Forelimb muscle (tissue), 1 donor: ENCODE data around the gene CDC42SE2. TPM values are rescaled to one million over a fixed set of nuclear protein-coding genes. Genes with fewer than 3 reads are reported as not detected.
A peak's percentile ranks its signal among the peaks of the same experiment; 100 is the strongest.
"Not testable (repeated sequence)": the region's sequence is repeated elsewhere in the genome, so short reads cannot be mapped to it uniquely, and the experiment has no call there.

Source experiments
- DNase-seq: peaks from one replicate; pipeline ENCODE4 v3.0.0-alpha.2; 2013; ENCODE audit warnings: low read depth
- polyA plus RNA-seq: library from polyadenylated mRNA; unstranded; fragments of 120-200 nt; gene quantifications from one replicate; pipeline ENCODE4 v1.2.1, GENCODE V29; 2013; ENCODE audit not compliant: insufficient read length

The CDC42SE2 gene
- polyA plus RNA-seq, 1 donor, result 22.5 TPM

DNA sequence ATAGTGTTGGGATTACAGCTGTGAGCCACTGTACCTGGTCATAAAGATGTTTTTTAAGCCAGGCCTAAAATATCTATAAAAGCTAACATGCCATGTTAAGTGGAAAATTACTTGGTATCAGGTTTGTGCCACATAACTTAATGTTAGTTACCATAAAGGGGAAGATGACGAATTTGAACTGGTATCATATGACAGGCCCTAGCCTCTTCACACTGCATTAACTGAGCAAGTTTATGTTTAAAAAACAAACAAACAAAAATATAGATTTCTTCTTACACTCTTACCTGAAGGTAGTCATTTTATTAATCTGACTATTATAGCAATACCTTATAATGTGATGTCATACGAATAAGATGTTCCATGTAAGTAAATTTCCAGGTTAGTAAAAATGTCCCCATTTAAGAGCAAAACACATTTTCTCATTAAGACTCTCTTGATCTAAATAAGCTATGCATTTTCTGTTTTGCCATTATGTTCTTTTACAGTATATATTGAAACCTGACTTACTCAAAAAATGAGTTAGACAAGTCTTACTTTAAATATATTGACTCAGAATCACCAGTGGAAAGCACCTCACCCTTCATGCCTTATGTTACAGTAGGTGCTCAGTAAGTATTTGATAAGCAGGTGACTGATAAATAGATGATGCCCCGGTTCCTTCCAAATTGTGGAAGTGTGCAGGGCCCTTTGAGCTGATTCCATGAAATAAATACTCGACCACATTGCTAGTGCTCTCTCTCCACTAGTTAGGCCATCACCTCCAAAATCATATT lies 125.4 kb downstream of the CDC42SE2 start:
- no peak for DNase-seq

DNA sequence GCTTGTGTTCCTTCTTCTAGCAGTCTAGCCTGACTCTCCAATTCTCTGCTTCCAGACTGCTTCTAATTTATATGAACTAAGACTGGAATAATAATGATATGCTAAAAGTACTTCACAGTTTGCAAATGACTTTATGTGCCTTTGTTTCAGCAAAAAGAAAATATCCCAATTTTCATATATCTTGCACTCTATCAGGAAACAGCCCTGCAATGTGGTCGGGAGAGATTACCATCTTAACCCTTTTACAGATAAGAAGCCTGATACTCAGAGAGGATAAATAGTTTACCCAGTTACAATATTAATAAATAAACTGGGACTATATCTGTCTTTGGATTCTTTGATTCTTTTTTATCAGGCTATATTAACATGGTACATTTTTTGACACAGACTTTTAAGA lies 126.0 kb downstream of the CDC42SE2 start:
- no peak for DNase-seq

DNA sequence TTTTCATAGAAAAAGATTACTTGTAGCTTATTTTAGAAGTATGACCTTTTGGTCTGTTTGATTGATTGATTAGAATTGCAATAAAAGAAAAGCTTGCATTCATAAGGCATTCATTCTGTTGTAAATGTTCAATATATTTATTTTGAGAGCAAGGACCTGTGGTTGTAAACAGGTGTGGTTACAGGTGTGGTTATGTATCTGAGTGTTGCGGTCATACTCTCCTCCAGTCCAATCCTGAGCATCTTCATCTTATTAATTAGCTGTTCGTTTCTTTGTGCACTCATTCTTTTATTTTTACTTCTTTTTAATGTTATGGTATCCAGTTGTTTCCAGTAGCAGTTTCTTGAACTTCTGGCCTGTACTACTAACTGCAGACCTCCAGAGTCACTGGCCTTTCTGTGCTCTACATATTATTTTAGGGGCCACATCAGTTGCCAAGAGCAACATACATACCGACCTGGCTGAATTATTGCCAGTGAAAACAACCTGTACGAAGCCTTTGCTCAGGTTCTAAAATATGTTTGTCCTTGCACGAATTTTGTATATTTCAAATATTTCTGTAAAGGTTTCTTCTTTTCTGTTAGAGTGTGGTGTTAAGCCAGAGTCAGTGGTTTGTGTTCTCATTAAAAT lies 128.7 kb downstream of the CDC42SE2 start:
- no peak for DNase-seq

DNA sequence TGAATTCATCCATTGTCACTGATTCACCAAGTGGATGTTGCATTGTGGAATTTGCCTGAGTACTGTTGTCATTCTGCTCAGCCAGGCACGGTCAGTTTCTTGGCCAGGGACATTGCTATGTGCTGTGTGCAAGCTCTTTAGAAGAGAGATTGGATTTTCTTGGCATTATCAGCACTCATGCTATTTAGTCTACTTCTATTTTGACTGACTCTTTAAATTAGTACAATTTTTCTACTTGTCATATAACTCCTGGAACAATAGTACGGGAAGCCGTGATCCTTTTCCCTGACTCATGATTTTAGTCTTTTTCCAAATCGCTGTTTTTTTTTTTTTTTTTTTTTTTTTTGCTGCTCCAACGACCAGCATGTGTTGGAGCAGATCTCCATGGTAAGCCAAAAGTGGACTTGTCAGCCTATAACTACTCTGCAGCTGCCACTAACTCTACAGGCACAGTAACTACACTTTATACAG lies 129.7 kb downstream of the CDC42SE2 start:
- DNase-seq, result no peak

DNA sequence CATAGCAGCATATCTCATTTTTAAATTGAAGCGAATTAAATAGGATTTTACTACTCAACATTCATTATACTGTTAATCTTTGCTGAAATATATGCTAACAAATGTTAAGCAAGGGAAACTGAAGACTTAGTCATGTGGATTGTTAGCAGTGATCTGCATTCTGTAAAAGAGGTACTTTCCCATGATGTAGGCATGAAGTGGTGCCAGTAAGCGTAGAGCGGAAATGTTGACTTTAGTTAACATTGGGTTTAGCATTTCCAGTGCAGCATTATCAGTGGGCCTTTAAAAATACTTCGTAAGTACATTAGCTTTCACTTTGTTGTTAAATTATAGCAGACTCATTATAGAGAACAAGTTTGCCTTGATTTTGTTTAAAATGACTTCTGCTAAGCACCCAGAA lies 130.3 kb downstream of the CDC42SE2 start:
- no peak for DNase-seq

DNA sequence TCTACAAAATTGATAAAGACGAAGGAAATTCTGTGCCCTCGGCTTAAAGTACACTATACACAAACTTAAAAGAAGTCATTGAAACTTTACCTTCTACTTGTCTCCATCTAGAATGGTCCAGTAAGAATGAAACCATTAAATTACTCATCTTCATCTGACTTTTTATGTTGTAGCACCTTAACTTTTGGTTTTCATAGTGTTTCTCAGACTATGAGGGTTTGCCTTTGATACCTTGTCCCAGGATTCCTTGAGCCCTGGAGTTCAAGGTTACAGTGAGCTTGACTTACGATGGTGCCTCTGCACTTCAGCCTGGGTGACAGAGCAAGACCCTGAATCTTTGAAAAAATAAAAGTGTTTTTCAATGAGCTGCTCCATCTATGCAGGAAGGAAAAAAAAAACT lies 132.2 kb downstream of the CDC42SE2 start:
- no peak for DNase-seq

DNA sequence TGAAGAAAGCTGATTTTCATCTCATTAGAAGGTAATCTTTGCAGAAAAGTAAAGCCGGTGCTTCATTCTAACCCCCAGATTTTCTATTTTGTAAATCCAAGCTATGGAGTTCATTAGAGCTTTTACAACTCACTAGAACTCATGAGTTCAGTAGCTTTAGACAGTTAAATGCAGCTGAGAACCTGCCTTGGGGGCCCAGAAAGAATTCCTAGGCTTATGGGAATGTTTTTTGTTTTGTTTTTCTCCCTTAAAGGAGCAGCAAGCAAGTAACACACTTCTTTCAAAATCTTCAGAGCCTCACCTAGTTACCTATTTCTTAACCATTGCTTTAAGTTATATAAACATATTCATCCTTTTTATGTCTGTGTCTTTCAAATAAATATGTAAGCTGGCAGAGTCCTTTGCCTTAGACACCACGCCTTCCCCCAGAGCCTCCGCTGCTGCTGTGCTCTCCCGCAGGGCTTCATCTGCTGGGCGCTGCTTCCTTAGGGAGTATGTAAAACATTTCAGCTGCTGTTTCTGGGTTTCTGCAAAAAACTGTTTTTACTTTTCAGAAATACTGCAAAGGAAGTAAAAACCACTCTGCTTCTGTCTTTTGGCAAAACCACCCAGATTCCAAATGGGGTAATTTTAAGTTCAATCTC lies 132.9 kb downstream of the CDC42SE2 start:
- DNase-seq, result no peak

DNA sequence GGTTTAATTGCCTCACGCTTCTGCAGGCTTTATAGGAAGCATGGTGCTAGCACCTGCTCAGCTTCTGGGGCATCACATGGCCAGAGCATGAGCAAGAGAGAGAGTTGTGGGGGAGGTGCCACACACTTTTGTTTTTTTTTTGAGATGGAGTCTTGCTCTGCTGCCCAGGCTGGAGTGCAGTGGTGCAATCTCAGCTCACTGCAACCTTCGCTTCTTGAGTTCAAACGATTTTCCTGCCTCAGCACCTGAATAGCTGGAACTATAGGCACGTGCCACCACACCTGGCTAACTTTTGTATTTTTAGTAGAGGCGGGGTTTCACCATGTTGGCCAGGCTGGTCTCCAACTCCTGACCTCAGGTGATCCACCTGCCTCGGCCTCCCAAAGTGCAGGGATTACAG lies 135.2 kb downstream of the CDC42SE2 start:
- DNase-seq, result not testable (repeated sequence)

DNA sequence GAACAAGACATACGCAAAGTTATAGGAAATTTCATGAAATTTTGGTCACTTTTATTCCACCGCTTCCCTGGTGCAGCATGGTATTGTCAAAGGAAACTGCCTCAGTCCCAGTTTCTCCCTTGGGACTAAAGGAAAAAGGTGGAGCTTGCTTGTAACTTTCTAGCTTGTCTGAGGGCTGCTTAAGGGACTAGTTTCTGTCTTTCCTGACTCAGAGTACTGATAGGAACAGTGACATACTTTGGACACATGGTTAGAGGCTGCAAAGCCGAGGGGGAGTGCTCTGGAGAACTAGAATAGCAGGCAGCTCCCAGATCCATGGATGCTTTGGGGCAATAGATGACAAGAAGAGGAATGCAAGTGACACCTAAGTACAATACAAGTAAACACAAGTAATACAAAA lies 136.7 kb downstream of the CDC42SE2 start:
- no peak for DNase-seq

DNA sequence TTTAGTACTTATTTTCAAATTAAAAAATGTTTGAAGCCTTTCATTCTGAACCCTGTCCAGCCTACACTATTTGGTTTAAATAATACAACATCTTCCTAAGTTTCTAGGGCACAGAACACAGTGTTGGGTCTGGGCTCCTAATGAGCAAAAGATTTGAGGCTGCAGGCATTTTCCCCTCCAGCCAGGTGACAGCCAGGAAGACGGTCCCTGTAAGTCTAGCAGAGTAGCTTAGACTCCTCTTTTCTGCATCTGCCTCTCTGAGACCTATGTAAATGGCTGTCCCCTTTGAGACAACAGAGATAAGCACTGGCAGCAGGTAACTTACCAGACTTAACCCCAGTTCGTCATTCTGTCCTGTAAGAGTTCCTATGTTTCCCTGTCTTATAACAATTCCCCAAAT lies 141.8 kb downstream of the CDC42SE2 start:
- no peak for DNase-seq

DNA sequence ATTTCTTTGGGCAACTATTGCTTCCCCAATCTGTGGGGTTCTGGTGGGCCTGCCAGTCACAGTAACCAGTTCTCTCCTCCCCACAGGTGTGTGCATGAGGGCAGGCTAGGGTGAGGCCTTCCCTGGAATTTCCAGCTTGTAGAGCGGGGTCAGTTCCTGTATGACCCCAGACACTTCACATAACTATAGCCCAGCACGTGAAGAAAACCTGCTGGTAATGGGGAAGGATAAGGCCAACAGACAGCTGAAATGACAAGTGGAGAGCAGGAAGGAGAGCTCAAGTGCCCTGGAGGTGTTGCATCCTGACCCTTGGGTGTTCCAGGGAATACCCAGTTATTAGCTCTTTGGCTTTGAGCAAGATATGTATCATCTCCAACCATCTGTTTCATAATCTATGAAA lies 142.2 kb downstream of the CDC42SE2 start:
- no peak for DNase-seq

DNA sequence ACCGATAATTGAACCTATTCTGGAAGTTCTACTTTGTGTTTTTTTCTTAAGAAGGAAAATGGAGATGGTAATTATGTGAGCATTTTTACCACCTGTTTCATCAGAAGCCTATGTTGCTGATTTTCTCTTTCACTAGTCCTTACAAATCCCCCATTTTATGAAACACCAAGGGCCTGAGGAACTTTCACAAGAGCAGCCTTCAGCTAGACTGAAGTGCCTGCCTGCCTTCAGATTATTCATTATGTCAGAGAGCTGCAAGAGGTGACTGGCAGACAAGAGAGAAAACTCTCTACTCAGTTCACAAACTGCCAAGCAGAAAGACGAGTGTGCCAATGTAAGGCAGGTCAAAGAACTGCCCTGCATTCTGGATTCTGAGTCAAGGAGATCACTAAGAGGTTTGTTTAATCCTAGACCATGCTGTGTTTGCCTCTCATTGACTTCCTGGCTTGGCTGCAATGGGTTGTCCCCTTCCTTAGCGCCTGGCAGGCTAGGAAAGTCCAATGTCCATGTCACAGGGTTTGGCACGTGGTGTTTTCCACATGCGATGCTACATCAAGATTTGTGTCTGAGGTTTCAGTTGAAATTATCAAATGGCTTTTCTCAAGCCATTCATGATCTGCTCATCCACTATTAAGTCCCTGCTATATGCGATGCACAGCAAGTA lies 143.3 kb downstream of the CDC42SE2 start:
- no peak for DNase-seq

DNA sequence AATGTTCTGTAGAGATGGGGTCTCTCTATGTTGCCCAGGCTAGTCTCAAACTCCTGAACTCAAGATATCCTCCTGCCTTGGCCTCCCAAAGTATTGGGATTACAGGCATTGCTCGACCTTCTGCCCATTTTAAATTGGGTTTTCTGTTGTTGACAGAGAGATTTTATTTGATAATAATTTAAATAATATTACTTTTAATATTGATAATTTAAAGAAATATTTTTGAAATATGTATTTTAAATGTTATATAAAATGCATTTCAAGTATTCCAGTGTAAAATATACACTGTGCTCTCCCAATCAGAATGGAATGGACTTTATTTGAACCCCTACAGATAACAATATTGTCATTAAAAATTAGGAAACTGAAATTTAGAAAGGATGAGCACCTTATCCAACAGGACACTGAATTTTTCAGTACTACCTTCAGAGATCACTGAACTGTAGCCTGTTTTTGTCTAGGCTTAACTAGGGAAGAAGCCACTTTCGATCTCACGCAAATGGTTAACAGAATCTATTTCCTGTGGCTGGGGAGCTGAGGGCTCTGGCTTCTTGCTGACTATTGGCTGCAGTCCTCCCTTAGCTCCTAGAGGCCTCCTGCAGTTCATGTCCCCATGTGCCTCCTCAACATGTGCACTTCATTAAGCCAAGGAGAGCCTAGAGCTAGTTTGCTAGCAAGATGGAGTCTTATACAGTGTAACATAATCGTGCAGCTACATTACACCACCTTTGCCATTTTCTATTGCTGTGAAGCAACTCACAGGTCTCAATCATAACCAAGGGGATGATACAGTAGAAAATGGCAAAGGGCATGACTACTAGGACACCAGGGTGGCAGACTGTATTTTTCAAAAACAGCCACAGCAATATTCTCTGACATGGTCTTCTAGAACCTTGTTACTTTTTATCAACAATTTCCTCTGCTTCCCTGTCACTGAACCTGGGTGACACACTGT lies 150.0 kb downstream of the CDC42SE2 start:
- no peak for DNase-seq

DNA sequence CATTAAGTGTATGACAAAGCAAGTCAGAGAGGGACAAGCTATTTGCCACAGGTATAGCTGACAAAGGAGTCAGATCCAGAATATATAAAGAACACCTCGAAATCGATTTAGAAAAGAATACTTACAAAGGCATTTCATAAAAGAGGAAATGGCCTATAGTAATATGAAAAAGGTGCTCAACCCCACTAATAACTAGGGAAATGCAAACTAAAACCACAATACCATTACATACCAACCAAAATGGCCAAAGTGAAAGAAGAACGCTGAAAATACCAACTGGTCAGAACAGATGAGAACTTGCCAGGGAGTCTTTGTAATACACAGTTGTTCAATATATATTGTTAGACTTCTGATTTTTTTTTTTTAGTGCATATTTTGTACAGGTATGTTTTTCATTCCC lies 152.9 kb downstream of the CDC42SE2 start:
- DNase-seq, result no peak

DNA sequence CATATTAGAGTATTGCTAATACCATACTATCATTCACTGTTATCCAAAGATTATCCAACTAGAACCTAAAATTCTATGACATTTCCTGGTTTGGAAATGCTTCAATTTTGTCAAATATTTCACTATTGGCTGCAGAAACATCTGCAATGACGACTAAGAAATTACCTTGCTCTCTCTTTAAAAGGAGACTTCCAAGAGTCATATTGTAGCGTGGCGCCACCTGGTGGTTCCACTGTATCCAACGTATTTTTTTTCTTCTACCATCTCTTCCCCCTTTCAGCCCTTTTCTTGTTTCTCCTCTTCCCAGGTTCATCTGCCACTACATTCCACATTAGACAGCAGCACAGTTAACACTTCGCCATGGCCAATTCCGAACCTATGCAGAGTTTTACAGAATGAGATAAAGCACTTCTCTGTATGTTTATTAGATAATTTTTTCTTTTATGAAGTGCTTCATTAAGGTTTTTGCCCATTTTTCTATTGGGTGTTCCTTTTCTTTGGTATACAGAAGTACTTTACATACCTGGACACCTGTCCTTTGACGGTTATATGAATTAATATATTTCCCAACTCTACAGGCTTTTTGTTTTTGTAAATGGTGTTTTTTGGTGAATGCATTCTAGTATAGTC lies 153.5 kb downstream of the CDC42SE2 start:
- DNase-seq, result peak; percentile 47

DNA sequence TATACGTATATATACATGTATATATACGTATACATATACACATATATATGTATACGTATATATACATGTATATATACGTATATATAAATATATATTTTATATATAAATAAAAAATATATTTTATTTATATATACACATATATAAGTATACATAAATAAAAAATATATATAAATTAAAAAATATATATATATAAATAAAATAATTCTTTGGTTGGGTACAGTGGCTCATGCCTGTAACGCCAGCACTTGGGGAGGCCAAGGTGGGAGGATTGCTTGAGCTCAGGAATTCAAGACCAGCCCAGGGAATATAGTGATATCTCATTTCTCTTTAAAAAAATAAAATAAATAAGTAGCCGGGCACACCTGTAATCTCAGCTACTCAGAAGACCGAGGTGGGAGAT lies 155.0 kb downstream of the CDC42SE2 start:
- no peak for DNase-seq

DNA sequence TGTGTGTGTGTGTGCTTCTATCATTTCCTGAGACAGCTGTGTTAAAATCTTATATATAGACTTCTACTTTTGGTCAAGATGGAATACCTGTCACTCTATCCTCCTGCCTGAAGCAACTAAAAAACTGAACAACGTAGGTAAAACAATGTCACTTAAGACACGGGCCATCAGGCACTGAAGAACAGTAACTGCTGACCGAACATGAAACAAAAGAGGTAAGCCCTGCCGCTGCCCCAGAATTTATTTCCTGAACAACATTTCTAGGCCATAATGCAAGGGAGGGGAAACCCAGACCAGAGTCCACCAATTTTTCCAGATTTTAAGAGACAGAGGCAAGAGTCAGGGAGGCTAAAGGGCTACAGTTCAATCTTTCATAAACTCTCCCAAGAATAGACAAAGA lies 156.0 kb downstream of the CDC42SE2 start:
- DNase-seq, result no peak

DNA sequence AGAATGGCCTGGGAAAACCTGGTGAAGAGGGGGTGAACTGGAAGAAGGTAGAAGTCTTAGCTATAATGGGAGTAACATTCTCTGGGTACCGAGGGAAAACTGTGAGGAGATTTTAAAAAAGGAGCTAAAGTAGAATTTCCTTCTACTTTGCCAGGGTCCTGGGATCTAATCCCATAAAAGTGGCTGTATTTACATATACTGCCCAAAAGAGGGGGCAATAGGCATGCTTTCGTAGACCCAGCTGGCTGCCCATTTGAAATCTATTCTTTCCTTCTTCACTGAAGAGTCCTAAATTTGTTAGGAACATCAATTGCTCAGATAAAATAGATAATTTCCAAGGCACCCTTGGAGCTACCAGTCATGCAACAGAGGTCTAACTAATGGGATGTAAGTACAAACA lies 159.2 kb downstream of the CDC42SE2 start:
- DNase-seq, result no peak

DNA sequence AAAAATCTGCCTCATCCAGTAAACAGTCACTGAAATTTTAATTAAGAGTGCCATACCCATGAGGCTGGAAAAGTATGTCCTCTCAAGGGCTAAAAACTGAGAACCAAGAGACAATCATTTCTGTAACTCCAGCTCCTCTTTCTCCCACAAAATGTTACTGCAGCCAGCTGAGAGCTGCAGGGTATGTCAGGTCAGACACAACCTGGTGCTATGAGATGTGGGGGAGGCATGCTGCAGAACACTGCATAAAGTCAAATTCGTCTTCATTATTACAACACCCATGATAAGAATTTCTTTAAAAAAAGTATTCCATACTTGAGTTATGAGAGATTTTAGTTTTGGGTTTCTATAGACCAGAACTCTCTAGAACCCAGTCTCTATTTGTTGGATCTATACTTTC lies 162.2 kb downstream of the CDC42SE2 start:
- DNase-seq, result no peak

DNA sequence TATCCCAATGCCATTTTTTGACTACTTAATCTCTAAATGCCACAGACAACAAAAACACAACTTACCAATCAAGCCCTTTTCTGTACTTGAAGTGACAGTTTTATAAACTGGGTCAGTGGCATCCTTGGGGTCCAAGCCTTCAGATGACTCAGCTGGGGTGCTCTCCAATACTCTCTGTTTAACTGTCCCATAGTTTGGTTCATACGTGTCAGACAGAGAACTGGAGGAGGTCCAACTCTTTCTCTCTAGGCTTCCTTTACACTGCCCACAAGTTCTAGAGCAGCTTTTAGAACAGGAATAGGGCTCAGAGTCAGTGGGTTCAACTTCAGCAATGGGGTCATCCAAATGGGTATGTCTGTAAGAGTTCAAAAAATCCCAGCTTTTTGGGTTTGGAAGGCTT lies 166.9 kb downstream of the CDC42SE2 start:
- DNase-seq, result no peak

DNA sequence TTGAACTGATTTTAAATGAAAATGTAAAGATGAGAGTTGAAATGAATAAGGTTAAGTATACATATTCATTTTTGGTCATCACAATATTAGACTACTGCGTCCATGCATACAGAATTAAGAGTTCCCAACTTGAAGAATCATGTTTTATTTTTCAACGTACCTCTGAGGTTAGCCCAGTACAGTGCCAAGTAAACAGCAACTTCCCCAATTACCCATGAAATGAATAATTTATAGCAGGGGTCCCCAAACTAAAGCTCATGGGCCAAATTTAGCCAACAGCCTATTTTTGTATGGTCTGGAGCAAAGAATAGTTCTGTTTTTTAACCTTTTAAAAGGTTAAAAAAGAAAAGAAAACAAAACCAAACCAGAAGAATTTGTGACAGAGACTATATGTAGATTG lies 167.9 kb downstream of the CDC42SE2 start:
- DNase-seq, result no peak
